ENCODE results near the gene VSTM2B.

DNA sequence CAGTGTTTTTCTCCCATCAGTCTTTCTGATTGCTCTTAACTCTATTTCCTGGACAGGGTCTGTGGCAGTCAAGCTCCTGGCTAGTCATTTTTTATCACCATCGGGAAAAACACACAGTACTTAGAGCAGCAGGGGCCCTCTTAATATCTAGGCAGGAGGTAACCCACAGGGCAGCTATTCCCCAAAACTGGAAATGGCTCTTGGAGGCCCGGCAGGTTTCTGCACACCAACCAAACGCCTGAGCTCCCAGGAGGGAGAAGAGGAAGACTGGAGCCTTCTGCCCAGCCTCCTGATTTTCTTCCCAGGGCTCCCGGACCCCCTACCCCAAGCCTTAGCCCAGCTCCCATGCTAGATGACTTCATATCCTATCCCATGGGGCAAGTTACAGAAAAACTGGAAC lies 49.3 kb upstream of the VSTM2B start:
- TF ChIP-seq NCOA1 (CRISPR knock-in tag; IDR thresholded peaks at IDR 0.05) (no peak), MXI1 (IDR thresholded peaks at IDR 0.05; ENCODE audit: borderline replicate concordance, low read depth, low read length) (no peak), ZNF121 (CRISPR knock-in tag; IDR thresholded peaks at IDR 0.05) (no peak), CBX5 (CRISPR knock-in tag; IDR thresholded peaks at IDR 0.05; ENCODE audit: borderline replicate concordance) (no peak), CEBPB (IDR thresholded peaks at IDR 0.05; ENCODE audit: borderline replicate concordance, low read depth, low read length) (no peak), CHD2 (IDR thresholded peaks at IDR 0.05; ENCODE audit: low read depth, low read length) (no peak)
- TF ChIP-seq, protein P1, sequence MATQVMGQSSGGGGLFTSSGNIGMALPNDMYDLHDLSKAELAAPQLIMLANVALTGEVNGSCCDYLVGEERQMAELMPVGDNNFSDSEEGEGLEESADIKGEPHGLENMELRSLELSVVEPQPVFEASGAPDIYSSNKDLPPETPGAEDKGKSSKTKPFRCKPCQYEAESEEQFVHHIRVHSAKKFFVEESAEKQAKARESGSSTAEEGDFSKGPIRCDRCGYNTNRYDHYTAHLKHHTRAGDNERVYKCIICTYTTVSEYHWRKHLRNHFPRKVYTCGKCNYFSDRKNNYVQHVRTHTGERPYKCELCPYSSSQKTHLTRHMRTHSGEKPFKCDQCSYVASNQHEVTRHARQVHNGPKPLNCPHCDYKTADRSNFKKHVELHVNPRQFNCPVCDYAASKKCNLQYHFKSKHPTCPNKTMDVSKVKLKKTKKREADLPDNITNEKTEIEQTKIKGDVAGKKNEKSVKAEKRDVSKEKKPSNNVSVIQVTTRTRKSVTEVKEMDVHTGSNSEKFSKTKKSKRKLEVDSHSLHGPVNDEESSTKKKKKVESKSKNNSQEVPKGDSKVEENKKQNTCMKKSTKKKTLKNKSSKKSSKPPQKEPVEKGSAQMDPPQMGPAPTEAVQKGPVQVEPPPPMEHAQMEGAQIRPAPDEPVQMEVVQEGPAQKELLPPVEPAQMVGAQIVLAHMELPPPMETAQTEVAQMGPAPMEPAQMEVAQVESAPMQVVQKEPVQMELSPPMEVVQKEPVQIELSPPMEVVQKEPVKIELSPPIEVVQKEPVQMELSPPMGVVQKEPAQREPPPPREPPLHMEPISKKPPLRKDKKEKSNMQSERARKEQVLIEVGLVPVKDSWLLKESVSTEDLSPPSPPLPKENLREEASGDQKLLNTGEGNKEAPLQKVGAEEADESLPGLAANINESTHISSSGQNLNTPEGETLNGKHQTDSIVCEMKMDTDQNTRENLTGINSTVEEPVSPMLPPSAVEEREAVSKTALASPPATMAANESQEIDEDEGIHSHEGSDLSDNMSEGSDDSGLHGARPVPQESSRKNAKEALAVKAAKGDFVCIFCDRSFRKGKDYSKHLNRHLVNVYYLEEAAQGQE (IDR thresholded peaks at IDR 0.05; ENCODE audit: borderline replicate concordance in 1 of 2, low read depth in 1 of 2, low read length in 2 of 2): no peak
- TF ChIP-seq, protein P2, sequence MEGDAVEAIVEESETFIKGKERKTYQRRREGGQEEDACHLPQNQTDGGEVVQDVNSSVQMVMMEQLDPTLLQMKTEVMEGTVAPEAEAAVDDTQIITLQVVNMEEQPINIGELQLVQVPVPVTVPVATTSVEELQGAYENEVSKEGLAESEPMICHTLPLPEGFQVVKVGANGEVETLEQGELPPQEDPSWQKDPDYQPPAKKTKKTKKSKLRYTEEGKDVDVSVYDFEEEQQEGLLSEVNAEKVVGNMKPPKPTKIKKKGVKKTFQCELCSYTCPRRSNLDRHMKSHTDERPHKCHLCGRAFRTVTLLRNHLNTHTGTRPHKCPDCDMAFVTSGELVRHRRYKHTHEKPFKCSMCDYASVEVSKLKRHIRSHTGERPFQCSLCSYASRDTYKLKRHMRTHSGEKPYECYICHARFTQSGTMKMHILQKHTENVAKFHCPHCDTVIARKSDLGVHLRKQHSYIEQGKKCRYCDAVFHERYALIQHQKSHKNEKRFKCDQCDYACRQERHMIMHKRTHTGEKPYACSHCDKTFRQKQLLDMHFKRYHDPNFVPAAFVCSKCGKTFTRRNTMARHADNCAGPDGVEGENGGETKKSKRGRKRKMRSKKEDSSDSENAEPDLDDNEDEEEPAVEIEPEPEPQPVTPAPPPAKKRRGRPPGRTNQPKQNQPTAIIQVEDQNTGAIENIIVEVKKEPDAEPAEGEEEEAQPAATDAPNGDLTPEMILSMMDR (CRISPR knock-in tag; IDR thresholded peaks at IDR 0.05): no peak
- TF ChIP-seq, protein P3, sequence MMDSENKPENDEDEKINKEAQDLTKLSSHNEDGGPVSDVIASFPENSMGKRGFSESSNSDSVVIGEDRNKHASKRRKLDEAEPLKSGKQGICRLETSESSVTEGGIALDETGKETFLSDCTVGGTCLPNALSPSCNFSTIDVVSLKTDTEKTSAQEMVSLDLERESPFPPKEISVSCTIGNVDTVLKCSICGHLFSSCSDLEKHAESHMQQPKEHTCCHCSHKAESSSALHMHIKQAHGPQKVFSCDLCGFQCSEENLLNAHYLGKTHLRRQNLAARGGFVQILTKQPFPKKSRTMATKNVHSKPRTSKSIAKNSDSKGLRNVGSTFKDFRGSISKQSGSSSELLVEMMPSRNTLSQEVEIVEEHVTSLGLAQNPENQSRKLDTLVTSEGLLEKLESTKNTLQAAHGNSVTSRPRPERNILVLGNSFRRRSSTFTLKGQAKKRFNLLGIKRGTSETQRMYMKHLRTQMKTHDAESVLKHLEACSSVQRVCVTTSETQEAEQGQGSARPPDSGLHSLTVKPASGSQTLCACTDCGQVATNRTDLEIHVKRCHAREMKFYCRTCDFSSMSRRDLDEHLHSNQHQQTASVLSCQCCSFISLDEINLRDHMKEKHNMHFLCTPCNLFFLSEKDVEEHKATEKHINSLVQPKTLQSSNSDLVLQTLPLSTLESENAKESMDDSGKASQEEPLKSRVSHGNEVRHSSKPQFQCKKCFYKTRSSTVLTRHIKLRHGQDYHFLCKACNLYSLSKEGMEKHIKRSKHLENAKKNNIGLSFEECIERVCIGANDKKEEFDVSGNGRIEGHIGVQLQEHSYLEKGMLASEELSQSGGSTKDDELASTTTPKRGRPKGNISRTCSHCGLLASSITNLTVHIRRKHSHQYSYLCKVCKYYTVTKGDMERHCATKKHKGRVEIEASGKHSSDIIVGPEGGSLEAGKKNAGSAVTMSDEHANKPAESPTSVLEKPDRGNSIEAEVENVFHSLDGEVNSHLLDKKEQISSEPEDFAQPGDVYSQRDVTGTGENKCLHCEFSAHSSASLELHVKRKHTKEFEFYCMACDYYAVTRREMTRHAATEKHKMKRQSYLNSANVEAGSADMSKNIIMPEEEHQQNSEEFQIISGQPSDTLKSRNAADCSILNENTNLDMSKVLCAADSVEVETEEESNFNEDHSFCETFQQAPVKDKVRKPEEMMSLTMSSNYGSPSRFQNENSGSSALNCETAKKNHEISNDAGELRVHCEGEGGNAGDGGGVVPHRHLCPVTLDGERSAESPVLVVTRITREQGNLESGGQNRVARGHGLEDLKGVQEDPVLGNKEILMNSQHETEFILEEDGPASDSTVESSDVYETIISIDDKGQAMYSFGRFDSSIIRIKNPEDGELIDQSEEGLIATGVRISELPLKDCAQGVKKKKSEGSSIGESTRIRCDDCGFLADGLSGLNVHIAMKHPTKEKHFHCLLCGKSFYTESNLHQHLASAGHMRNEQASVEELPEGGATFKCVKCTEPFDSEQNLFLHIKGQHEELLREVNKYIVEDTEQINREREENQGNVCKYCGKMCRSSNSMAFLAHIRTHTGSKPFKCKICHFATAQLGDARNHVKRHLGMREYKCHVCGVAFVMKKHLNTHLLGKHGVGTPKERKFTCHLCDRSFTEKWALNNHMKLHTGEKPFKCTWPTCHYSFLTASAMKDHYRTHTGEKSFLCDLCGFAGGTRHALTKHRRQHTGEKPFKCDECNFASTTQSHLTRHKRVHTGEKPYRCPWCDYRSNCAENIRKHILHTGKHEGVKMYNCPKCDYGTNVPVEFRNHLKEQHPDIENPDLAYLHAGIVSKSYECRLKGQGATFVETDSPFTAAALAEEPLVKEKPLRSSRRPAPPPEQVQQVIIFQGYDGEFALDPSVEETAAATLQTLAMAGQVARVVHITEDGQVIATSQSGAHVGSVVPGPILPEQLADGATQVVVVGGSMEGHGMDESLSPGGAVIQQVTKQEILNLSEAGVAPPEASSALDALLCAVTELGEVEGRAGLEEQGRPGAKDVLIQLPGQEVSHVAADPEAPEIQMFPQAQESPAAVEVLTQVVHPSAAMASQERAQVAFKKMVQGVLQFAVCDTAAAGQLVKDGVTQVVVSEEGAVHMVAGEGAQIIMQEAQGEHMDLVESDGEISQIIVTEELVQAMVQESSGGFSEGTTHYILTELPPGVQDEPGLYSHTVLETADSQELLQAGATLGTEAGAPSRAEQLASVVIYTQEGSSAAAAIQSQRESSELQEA (CRISPR knock-in tag; IDR thresholded peaks at IDR 0.05; ENCODE audit: not compliant biosample characterization): no peak
- TF ChIP-seq, protein P4, sequence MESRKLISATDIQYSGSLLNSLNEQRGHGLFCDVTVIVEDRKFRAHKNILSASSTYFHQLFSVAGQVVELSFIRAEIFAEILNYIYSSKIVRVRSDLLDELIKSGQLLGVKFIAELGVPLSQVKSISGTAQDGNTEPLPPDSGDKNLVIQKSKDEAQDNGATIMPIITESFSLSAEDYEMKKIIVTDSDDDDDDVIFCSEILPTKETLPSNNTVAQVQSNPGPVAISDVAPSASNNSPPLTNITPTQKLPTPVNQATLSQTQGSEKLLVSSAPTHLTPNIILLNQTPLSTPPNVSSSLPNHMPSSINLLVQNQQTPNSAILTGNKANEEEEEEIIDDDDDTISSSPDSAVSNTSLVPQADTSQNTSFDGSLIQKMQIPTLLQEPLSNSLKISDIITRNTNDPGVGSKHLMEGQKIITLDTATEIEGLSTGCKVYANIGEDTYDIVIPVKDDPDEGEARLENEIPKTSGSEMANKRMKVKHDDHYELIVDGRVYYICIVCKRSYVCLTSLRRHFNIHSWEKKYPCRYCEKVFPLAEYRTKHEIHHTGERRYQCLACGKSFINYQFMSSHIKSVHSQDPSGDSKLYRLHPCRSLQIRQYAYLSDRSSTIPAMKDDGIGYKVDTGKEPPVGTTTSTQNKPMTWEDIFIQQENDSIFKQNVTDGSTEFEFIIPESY (CRISPR knock-in tag; IDR thresholded peaks at IDR 0.05): no peak
- TF ChIP-seq, protein P5, sequence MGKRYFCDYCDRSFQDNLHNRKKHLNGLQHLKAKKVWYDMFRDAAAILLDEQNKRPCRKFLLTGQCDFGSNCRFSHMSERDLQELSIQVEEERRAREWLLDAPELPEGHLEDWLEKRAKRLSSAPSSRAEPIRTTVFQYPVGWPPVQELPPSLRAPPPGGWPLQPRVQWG (CRISPR knock-in tag; IDR thresholded peaks at IDR 0.05; ENCODE audit: borderline replicate concordance, low read depth): no peak
- TF ChIP-seq, protein P6, sequence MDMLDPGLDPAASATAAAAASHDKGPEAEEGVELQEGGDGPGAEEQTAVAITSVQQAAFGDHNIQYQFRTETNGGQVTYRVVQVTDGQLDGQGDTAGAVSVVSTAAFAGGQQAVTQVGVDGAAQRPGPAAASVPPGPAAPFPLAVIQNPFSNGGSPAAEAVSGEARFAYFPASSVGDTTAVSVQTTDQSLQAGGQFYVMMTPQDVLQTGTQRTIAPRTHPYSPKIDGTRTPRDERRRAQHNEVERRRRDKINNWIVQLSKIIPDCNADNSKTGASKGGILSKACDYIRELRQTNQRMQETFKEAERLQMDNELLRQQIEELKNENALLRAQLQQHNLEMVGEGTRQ (IDR thresholded peaks at IDR 0.05; ENCODE audit: low read depth, low read length): no peak
- TF ChIP-seq, protein P6 (CRISPR knock-in tag; IDR thresholded peaks at IDR 0.05; ENCODE audit: borderline replicate concordance): no peak
